Natural killer cell (primary cell): ENCODE results near the gene RNASE2. TPM values are rescaled to one million over a fixed set of nuclear protein-coding genes. Genes with fewer than 3 reads are reported as not detected.
"Not testable (repeated sequence)": the region's sequence is repeated elsewhere in the genome, so short reads cannot be mapped to it uniquely, and the experiment has no call there.

Source experiments
- ATAC-seq, 3 donors: fragments of 150-1000 bp in 2 of 3; fragments of 200-7000 bp in 1 of 3; cut with Tn5 transposase; 1 replicate in 1 of 3; 2 replicates in 2 of 3; pipeline ENCODE4 v1.10.0; 2021; ENCODE audit warnings: mild to moderate bottlenecking in 2 of 3, moderate library complexity in 2 of 3
- DNase-seq, 2 donors: peaks; one replicate each; pipeline versions ENCODE4 v3.0.0 to v3.0.0-alpha.2; 2013 to 2021; ENCODE audit warnings: mixed read lengths in 1 of 2
- H3K27ac ChIP-seq: one replicate; pipeline ENCODE4 v1.5.1; 2013; ENCODE audit warnings: mild to moderate bottlenecking, low read length
- H3K27me3 ChIP-seq: one replicate; pipeline ENCODE4 v1.6.1; 2013; ENCODE audit warnings: low read length; ENCODE audit not compliant: control insufficient read depth, insufficient read depth
- H3K36me3 ChIP-seq: one replicate; pipeline ENCODE4 v1.6.1; 2013; ENCODE audit warnings: low read length; ENCODE audit not compliant: control insufficient read depth, insufficient read depth
- H3K4me1 ChIP-seq: one replicate; pipeline ENCODE4 v1.6.1; 2013; ENCODE audit warnings: low read length; ENCODE audit not compliant: control insufficient read depth, insufficient read depth
- H3K4me3 ChIP-seq: one replicate; pipeline ENCODE4 v1.5.1; 2013; ENCODE audit warnings: low read length
- H3K9me3 ChIP-seq: one replicate; pipeline ENCODE4 v1.6.1; 2013; ENCODE audit warnings: low read length; ENCODE audit not compliant: control insufficient read depth, insufficient read depth
- H3K27ac Mint-ChIP-seq, 2 donors: one replicate each; pipeline ENCODE4 v1.8.0; 2022; ENCODE audit warnings: mild to moderate bottlenecking in 2 of 2, mixed read lengths in 2 of 2, moderate library complexity in 1 of 2
- H3K27me3 Mint-ChIP-seq, 2 donors: one replicate each; pipeline ENCODE4 v1.8.0; 2022; ENCODE audit warnings: low read depth in 2 of 2, mixed read lengths in 2 of 2
- H3K36me3 Mint-ChIP-seq: one replicate; pipeline ENCODE4 v1.8.0; 2022; ENCODE audit warnings: mixed read lengths
- H3K4me1 Mint-ChIP-seq, 2 donors: one replicate each; pipeline ENCODE4 v1.8.0; 2022; ENCODE audit warnings: mixed read lengths in 2 of 2
- H3K4me3 Mint-ChIP-seq: one replicate; pipeline ENCODE4 v1.8.0; 2022; ENCODE audit warnings: mild to moderate bottlenecking, moderate library complexity, mixed read lengths
- H3K9me3 Mint-ChIP-seq, 2 donors: one replicate each; pipeline ENCODE4 v1.8.0; 2022; ENCODE audit warnings: mixed read lengths in 2 of 2
- WGBS: methylation state at CpG from one replicate; pipeline ENCODE4 v1.1.7; 2013; ENCODE audit warnings: missing lambda C conversion rate; ENCODE audit not compliant: insufficient coverage; 5-methylcytosine and 5-hydroxymethylcytosine counted together
- intact Hi-C: fragments of 100-400 bp; cut with micrococcal nuclease; formaldehyde crosslinking; loops from one replicate; pipeline ENCODE4 v1.14.2; 2022
- total RNA-seq, 4 donors: library from RNA; stranded (reverse); fragments of 120-200 nt in 1 of 4; gene quantifications; one replicate each; pipeline versions ENCODE4 v1.2.3 to v1.2.4, GENCODE V29; 2013 to 2022
- TF ChIP-seq, protein P1 (sequence below): fragments of 200-600 bp; IDR thresholded peaks from one replicate; pipeline ENCODE4 v1.8.0; 2022; ENCODE audit warnings: antibody characterized with exemption

Gene RNASE2
- total RNA-seq, 3 donors from 2014 or later (not counting 1 experiment from before 2014, with no cell fraction given): 2.2 to 53.6 TPM; not detected in 1

DNA sequence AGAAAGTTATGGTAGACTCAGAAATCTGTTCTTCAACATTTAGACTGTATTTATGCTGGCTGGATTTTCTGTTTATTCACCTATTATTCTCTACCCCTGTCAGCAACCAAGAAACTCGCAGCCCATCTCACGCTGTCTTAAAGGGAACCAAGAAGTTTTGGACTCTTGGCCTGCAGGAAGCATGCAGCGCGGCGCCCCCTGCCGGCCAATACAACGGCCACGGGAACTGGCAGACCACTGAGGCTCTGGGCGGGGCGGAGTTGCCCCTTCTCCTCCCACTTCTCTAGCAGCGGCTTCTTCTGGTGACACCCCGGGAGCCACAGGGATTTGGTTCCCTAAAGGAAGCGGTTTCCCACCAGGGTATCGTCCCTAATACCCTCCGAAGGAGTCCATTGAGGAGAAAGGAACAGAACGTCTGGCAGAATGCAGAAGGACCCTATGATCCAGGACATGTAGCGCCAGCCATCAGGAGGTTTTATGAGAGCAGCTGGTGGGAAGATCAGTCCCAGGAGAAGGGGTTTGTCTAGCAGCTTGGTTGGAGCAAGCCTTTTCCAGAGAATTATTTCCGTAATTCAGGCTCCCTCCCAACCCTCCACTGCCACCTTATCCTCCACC lies 21.0 kb upstream of the RNASE2 start:
- H3K27me3 ChIP-seq: no peaks in the 10 kb centered on the region
- no peaks in the 10 kb centered on the region for H3K9me3 Mint-ChIP-seq
- no peak for ATAC-seq
- no peak overlapping the region for H3K27ac ChIP-seq
- H3K36me3 ChIP-seq: no peaks in the 10 kb centered on the region
- no peaks in the 10 kb centered on the region for H3K4me1 Mint-ChIP-seq
- H3K36me3 Mint-ChIP-seq: no peaks in the 10 kb centered on the region
- no peak overlapping the region for H3K4me3 ChIP-seq
- WGBS: 69% methylated on average over 17 of the region's 18 CpGs
- no peaks in the 10 kb centered on the region for H3K9me3 ChIP-seq
- peak; percentile 19 for DNase-seq
- no peak overlapping the region for H3K4me3 Mint-ChIP-seq
- intact Hi-C loops: no loop called here
- no peaks in the 10 kb centered on the region for H3K4me1 ChIP-seq
- H3K27ac Mint-ChIP-seq: no peak overlapping the region
- TF ChIP-seq, protein P1, sequence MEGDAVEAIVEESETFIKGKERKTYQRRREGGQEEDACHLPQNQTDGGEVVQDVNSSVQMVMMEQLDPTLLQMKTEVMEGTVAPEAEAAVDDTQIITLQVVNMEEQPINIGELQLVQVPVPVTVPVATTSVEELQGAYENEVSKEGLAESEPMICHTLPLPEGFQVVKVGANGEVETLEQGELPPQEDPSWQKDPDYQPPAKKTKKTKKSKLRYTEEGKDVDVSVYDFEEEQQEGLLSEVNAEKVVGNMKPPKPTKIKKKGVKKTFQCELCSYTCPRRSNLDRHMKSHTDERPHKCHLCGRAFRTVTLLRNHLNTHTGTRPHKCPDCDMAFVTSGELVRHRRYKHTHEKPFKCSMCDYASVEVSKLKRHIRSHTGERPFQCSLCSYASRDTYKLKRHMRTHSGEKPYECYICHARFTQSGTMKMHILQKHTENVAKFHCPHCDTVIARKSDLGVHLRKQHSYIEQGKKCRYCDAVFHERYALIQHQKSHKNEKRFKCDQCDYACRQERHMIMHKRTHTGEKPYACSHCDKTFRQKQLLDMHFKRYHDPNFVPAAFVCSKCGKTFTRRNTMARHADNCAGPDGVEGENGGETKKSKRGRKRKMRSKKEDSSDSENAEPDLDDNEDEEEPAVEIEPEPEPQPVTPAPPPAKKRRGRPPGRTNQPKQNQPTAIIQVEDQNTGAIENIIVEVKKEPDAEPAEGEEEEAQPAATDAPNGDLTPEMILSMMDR: no peak
- peaks cover 2 to 18% of the 10 kb centered on the region in 2 donors for H3K27me3 Mint-ChIP-seq

DNA sequence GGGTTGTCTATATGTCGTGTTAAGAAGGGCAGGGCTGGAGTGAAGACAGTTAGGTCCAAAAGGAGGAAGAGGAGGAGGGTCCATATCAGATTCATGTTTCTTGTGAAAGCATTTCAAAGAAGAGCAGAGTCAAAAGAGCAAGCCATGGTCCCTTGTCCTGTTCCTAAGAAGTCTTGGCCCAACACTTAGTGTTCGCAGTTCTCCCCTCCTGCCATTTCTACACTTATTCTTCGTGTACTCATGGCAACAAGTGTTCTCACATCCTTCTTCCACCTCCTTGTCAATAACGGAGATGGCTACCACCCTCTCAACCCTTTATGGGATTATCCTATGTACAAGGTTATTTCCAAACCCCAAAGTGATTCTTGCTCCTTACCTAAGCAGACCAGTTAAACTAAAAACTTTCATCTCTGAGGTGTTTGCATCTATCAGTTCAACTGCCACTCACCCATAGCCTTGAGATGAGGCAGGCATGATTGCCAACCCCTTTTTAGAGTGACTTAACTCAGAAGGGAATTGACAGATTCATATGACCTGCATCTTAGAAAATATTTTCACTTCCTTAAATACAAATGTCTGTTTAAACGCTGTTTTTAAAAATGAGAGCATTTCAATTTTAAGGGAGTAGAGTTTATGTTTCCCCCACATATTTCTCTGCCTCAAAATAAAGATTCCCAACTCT lies 19.8 kb upstream of the RNASE2 start:
- DNase-seq: no peak

DNA sequence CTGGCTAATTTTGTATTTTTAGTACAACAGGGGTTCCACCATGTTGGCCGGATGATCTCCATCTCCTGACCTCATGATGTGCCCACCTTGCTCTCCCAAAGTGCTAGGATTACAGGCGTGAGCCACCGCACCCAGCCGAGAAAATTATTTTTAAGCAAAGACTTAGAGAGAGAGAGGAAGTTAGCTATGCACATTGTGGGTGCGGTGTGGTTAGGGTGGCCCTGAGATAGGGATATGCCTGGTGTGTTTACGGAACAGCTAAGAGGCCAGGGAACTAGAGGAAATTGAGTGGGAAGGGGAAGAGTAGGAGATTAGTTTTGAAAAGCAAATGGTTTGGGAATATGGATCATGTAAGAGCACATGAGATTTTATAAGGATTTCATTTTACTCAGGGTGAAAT lies 10.1 kb upstream of the RNASE2 start:
- H3K4me1 ChIP-seq, H3K9me3 Mint-ChIP-seq, H3K27ac ChIP-seq, H3K4me1 Mint-ChIP-seq, H3K4me3 Mint-ChIP-seq, H3K27ac Mint-ChIP-seq, H3K36me3 ChIP-seq, H3K27me3 ChIP-seq, H3K4me3 ChIP-seq, DNase-seq, H3K36me3 Mint-ChIP-seq, H3K9me3 ChIP-seq, intact Hi-C loops: not testable (repeated sequence)
- H3K27me3 Mint-ChIP-seq: peaks cover 16 to 22% of the 10 kb centered on the region in 2 donors
- peak in 1 of 3 donors; percentile 46 for ATAC-seq
- 5% methylated on average over 6 of the region's 6 CpGs for WGBS

More for the DNA sequence above, 19.8 kb upstream of the RNASE2 start:
- no peak overlapping the region for H3K27ac ChIP-seq
- H3K4me3 ChIP-seq: no peak overlapping the region
- no peaks in the 10 kb centered on the region for H3K27me3 ChIP-seq
- H3K36me3 ChIP-seq: no peaks in the 10 kb centered on the region
- Mint-ChIP-seq H3K27me3 (peaks cover 0 to 9% of the 10 kb centered on the region in 2 donors), H3K9me3 (no peaks in the 10 kb centered on the region), H3K36me3 (no peaks in the 10 kb centered on the region), H3K27ac (no peak overlapping the region), H3K4me3 (no peak overlapping the region), H3K4me1 (no peaks in the 10 kb centered on the region)
- TF ChIP-seq, protein P1: no peak
- no peaks in the 10 kb centered on the region for H3K9me3 ChIP-seq
- WGBS: 78% methylated on average over 4 of the region's 5 CpGs
- no peaks in the 10 kb centered on the region for H3K4me1 ChIP-seq
- no peak for ATAC-seq
- intact Hi-C loops: no loop called here

DNA sequence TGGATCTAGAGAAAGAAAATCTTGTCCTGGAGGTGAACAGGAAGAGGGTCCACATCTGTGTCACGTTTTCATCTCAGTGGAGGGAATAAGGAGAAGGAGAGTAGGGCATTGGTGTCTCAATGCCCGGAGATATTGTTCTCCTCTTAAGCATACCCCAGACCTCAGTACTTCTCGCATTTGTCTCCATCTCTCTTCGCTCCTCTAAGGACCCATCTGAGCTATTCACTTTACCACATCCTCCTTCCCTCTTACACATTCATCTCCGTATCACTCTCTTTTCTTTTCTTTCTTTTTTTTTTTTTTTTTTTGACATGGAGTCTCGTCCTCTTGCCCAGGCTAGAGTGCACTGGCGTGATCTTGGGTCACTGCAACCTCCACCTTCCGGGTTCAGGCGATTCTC lies 8.6 kb upstream of the RNASE2 start:
- H3K27ac ChIP-seq, H3K27me3 ChIP-seq, H3K36me3 Mint-ChIP-seq, H3K4me1 Mint-ChIP-seq, ATAC-seq, H3K9me3 ChIP-seq, DNase-seq, H3K4me3 Mint-ChIP-seq, H3K27ac Mint-ChIP-seq, H3K4me3 ChIP-seq, H3K4me1 ChIP-seq, H3K9me3 Mint-ChIP-seq, intact Hi-C loops, H3K36me3 ChIP-seq: not testable (repeated sequence)
- WGBS: 20% methylated on average over 1 of the region's 9 CpGs
- peaks cover 10% of the 10 kb centered on the region in 2 donors for H3K27me3 Mint-ChIP-seq

DNA sequence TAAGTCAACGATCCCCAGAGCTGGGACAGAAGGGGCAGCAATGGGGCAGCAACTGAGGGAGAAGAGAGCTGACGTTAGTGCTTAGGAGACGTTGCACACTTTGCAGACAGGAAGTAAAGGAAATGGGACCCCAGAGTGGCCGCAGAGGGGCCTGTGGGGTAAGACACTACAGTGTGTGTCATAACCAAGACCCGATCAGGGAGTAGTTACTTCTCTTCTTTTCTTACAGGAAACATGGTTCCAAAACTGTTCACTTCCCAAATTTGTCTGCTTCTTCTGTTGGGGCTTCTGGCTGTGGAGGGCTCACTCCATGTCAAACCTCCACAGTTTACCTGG lies 219 bp downstream of the RNASE2 start:
- H3K9me3 Mint-ChIP-seq, H3K27ac ChIP-seq, H3K36me3 Mint-ChIP-seq, H3K4me1 ChIP-seq, intact Hi-C loops, DNase-seq, H3K36me3 ChIP-seq, H3K27me3 ChIP-seq, H3K4me1 Mint-ChIP-seq, H3K4me3 ChIP-seq, H3K27ac Mint-ChIP-seq, H3K9me3 ChIP-seq, H3K4me3 Mint-ChIP-seq: not testable (repeated sequence)
- 18% methylated on average over 5 of the region's 5 CpGs for WGBS
- peaks cover 30 to 32% of the 10 kb centered on the region in 2 donors for H3K27me3 Mint-ChIP-seq
- peak in 1 of 3 donors; percentile 67 for ATAC-seq
